ENCODE measurements around the gene PRKG1.
"Not testable (repeated sequence)": the region's sequence is repeated elsewhere in the genome, so short reads cannot be mapped to it uniquely, and the experiment has no call there.

The PRKG1 gene

GRCh38 chr10:51267980-51268570, 193.8 kb downstream of the PRKG1 start:
- H2AFZ ChIP-seq (ENCODE audit: low read depth, low read length); H3K9me3 ChIP-seq (ENCODE audit: low read length); H3K27me3 ChIP-seq (ENCODE audit: insufficient read depth, low read length); H3K4me3 ChIP-seq (ENCODE audit: low read length); H3K4me1 ChIP-seq (ENCODE audit: insufficient read depth, low read length); H3K36me3 ChIP-seq (ENCODE audit: insufficient read depth, low read length): not testable (repeated sequence)

- H3K4me3 ChIP-seq (ENCODE audit: low read length): no peak overlapping the region
- no peaks in the 10 kb centered on the region for H3K27me3 ChIP-seq (ENCODE audit: insufficient read depth, low read length)
- H3K36me3 ChIP-seq (ENCODE audit: insufficient read depth, low read length): no peaks in the 10 kb centered on the region
- peaks cover 2% of the 10 kb centered on the region for H3K4me1 ChIP-seq (ENCODE audit: insufficient read depth, low read length)
- no peaks in the 10 kb centered on the region for H3K9me3 ChIP-seq (ENCODE audit: low read length)
- H2AFZ ChIP-seq (ENCODE audit: low read depth, low read length): no peak overlapping the region
These were observed 195.5 kb downstream of the PRKG1 start for GRCh38 chr10:51269821-51270220.

GRCh38 chr10:51270936-51271530, 196.7 kb downstream of the PRKG1 start:
- H3K9me3 ChIP-seq (ENCODE audit: low read length): no peaks in the 10 kb centered on the region
- no peak overlapping the region for H2AFZ ChIP-seq (ENCODE audit: low read depth, low read length)
- peaks cover 2% of the 10 kb centered on the region for H3K4me1 ChIP-seq (ENCODE audit: insufficient read depth, low read length)
- no peaks in the 10 kb centered on the region for H3K27me3 ChIP-seq (ENCODE audit: insufficient read depth, low read length)
- no peak overlapping the region for H3K4me3 ChIP-seq (ENCODE audit: low read length)
- no peaks in the 10 kb centered on the region for H3K36me3 ChIP-seq (ENCODE audit: insufficient read depth, low read length)

GRCh38 chr10:51272099-51272498, 197.8 kb downstream of the PRKG1 start:
- not testable (repeated sequence) for H3K4me3 ChIP-seq (ENCODE audit: low read length); H3K4me1 ChIP-seq (ENCODE audit: insufficient read depth, low read length); H2AFZ ChIP-seq (ENCODE audit: low read depth, low read length); H3K36me3 ChIP-seq (ENCODE audit: insufficient read depth, low read length); H3K27me3 ChIP-seq (ENCODE audit: insufficient read depth, low read length); H3K9me3 ChIP-seq (ENCODE audit: low read length)

- H3K9me3 ChIP-seq (ENCODE audit: low read length): no peaks in the 10 kb centered on the region
- H2AFZ ChIP-seq (ENCODE audit: low read depth, low read length): no peak overlapping the region
- H3K36me3 ChIP-seq (ENCODE audit: insufficient read depth, low read length): no peaks in the 10 kb centered on the region
- no peak overlapping the region for H3K4me3 ChIP-seq (ENCODE audit: low read length)
- H3K27me3 ChIP-seq (ENCODE audit: insufficient read depth, low read length): no peaks in the 10 kb centered on the region
- peaks cover 2% of the 10 kb centered on the region for H3K4me1 ChIP-seq (ENCODE audit: insufficient read depth, low read length)
These were observed 198.3 kb downstream of the PRKG1 start for GRCh38 chr10:51272555-51272954.

- no peaks in the 10 kb centered on the region for H3K27me3 ChIP-seq (ENCODE audit: insufficient read depth, low read length)
- H3K9me3 ChIP-seq (ENCODE audit: low read length): no peaks in the 10 kb centered on the region
- no peaks in the 10 kb centered on the region for H3K4me1 ChIP-seq (ENCODE audit: insufficient read depth, low read length)
- H3K4me3 ChIP-seq (ENCODE audit: low read length): no peak overlapping the region
- no peaks in the 10 kb centered on the region for H3K36me3 ChIP-seq (ENCODE audit: insufficient read depth, low read length)
- H2AFZ ChIP-seq (ENCODE audit: low read depth, low read length): no peak overlapping the region
These were observed 199.3 kb downstream of the PRKG1 start for GRCh38 chr10:51273574-51273973.

GRCh38 chr10:51276097-51276496, 201.8 kb downstream of the PRKG1 start:
- H2AFZ ChIP-seq (ENCODE audit: low read depth, low read length); H3K36me3 ChIP-seq (ENCODE audit: insufficient read depth, low read length): not testable (repeated sequence)

GRCh38 chr10:51281387-51281786, 207.1 kb downstream of the PRKG1 start:
- H2AFZ ChIP-seq (ENCODE audit: low read depth, low read length); H3K27me3 ChIP-seq (ENCODE audit: insufficient read depth, low read length); H3K9me3 ChIP-seq (ENCODE audit: low read length); H3K36me3 ChIP-seq (ENCODE audit: insufficient read depth, low read length); H3K4me3 ChIP-seq (ENCODE audit: low read length); H3K4me1 ChIP-seq (ENCODE audit: insufficient read depth, low read length): not testable (repeated sequence)

More at GRCh38 chr10:51276097-51276496, 201.8 kb downstream of the PRKG1 start:
- not testable (repeated sequence) for H3K9me3 ChIP-seq (ENCODE audit: low read length); H3K4me1 ChIP-seq (ENCODE audit: insufficient read depth, low read length); H3K4me3 ChIP-seq (ENCODE audit: low read length); H3K27me3 ChIP-seq (ENCODE audit: insufficient read depth, low read length)

GRCh38 chr10:51285601-51286000, 211.3 kb downstream of the PRKG1 start:
- H3K36me3 ChIP-seq (ENCODE audit: insufficient read depth, low read length): no peaks in the 10 kb centered on the region
- H3K4me3 ChIP-seq (ENCODE audit: low read length): no peak overlapping the region
- no peaks in the 10 kb centered on the region for H3K27me3 ChIP-seq (ENCODE audit: insufficient read depth, low read length)
- no peak overlapping the region for H2AFZ ChIP-seq (ENCODE audit: low read depth, low read length)
- no peaks in the 10 kb centered on the region for H3K4me1 ChIP-seq (ENCODE audit: insufficient read depth, low read length)
- H3K9me3 ChIP-seq (ENCODE audit: low read length): no peaks in the 10 kb centered on the region

GRCh38 chr10:51288511-51288910, 214.2 kb downstream of the PRKG1 start:
- H3K27me3 ChIP-seq (ENCODE audit: insufficient read depth, low read length): no peaks in the 10 kb centered on the region
- H3K4me3 ChIP-seq (ENCODE audit: low read length): no peak overlapping the region
- H2AFZ ChIP-seq (ENCODE audit: low read depth, low read length): no peak overlapping the region
- H3K36me3 ChIP-seq (ENCODE audit: insufficient read depth, low read length): no peaks in the 10 kb centered on the region
- H3K9me3 ChIP-seq (ENCODE audit: low read length): no peaks in the 10 kb centered on the region
- H3K4me1 ChIP-seq (ENCODE audit: insufficient read depth, low read length): no peaks in the 10 kb centered on the region

GRCh38 chr10:51289519-51289918, 215.2 kb downstream of the PRKG1 start:
- no peaks in the 10 kb centered on the region for H3K4me1 ChIP-seq (ENCODE audit: insufficient read depth, low read length)
- no peak overlapping the region for H2AFZ ChIP-seq (ENCODE audit: low read depth, low read length)
- no peak overlapping the region for H3K4me3 ChIP-seq (ENCODE audit: low read length)
- no peaks in the 10 kb centered on the region for H3K27me3 ChIP-seq (ENCODE audit: insufficient read depth, low read length)
- H3K9me3 ChIP-seq (ENCODE audit: low read length): no peaks in the 10 kb centered on the region
- no peaks in the 10 kb centered on the region for H3K36me3 ChIP-seq (ENCODE audit: insufficient read depth, low read length)

GRCh38 chr10:51291961-51292360, 217.7 kb downstream of the PRKG1 start:
- Histone ChIP-seq H3K4me1 (ENCODE audit: insufficient read depth, low read length) (no peaks in the 10 kb centered on the region), H3K4me3 (ENCODE audit: low read length) (no peak overlapping the region), H3K36me3 (ENCODE audit: insufficient read depth, low read length) (no peaks in the 10 kb centered on the region), H3K27me3 (ENCODE audit: insufficient read depth, low read length) (no peaks in the 10 kb centered on the region), H2AFZ (ENCODE audit: low read depth, low read length) (no peak overlapping the region), H3K9me3 (ENCODE audit: low read length) (no peaks in the 10 kb centered on the region)

GRCh38 chr10:51297438-51297837, 223.2 kb downstream of the PRKG1 start:
- H2AFZ ChIP-seq (ENCODE audit: low read depth, low read length): no peak overlapping the region
- no peak overlapping the region for H3K4me3 ChIP-seq (ENCODE audit: low read length)
- no peaks in the 10 kb centered on the region for H3K36me3 ChIP-seq (ENCODE audit: insufficient read depth, low read length)
- peaks cover 9% of the 10 kb centered on the region for H3K4me1 ChIP-seq (ENCODE audit: insufficient read depth, low read length)
- no peaks in the 10 kb centered on the region for H3K27me3 ChIP-seq (ENCODE audit: insufficient read depth, low read length)
- no peaks in the 10 kb centered on the region for H3K9me3 ChIP-seq (ENCODE audit: low read length)
